HG03097 (cell line): Measurements from ENCODE around the gene GNB1L.

ENCODE experiments used
- ATAC-seq: cut with Tn5 transposase; IDR thresholded peaks from one replicate; pipeline ENCODE4 v1.9.1; 2021; ENCODE audit not compliant: unreplicated experiment, low FRiP score

GNB1L gene

GRCh38 chr22:19854778-19855503 is at the start of gene GNB1L, which contains the start of gene RTL10:
TSS of gene GNB1L (minus strand) at chr22:19854874. CDS start at chr22:19821355, 33,519 bp downstream.
TSS of gene RTL10 (minus strand) at chr22:19854874. CDS start at chr22:19852261, 2,613 bp downstream.
- ATAC-seq, result peak; percentile 87

GRCh38 chr22:19904174-19904856 is 49.6 kb upstream of the GNB1L start:
- no peak for ATAC-seq

GRCh38 chr22:19903513-19903912 is 48.8 kb upstream of the GNB1L start:
- ATAC-seq, result no peak

- no peak for ATAC-seq
Observed at GRCh38 chr22:19903031-19903430, 48.4 kb upstream of the GNB1L start.

DNA sequence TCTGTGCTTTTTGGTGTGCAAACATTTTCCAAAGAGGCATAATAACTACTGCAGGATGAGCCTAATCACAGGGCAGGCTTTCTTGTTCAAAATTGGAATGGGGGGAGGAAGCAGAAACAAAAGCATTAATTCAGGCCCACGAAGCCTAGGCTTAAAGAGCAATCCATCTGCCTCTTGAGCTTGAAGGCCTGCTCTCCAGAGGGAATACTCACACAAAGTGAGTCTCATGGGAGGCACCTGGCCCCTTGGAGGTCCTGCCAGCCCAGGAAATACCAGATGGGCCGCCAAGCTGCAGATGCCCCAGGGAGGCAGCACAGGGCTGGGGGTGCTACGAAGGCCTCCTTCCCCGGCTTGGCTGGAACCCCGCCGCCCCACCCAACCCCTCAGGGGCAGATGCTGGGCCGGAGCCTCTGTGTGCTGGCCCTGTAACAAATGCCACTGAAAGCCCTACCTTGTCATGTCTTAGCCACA is 47.6 kb upstream of the GNB1L start:
- no peak for ATAC-seq

- no peak for ATAC-seq
Observed at GRCh38 chr22:19901577-19902244, 47.0 kb upstream of the GNB1L start.

- ATAC-seq, result no peak
Observed at GRCh38 chr22:19900707-19901436, 46.2 kb upstream of the GNB1L start.

DNA sequence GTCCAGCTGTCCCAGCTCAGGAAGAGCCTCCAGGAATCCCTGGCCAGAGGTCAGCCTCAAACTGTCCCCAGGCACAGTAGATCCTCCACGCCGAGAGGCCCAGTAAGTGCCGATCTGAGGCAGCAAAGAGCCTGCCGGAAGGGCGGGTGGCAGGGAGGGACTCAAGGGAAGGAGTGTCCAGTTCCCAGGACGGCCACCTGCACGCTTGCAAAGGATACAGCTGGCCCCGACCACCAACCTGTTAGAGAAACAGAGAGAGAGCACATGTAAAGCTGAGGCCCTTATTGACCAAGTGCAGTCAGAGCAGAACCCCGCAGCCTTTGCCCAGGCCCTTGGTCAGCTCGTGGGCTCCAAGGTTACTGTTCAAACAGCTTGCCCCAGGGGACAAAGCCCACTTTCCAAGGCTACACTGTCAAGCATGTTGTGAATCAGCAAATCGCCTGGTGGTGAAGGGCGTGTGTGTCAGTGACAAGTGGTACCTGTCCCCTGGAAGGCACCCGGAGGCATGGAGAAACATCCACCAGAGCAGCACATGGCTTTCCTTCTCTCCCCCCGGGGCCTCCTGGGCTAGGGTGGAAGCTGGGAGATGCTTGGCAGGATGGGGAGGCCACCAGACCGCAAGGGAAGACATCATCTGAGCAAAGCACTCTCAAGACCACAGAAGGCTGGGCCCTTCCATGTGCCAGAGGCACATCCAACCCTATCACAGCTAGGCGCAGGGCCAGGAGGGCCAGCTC is 44.3 kb upstream of the GNB1L start:
- ATAC-seq, result no peak

- ATAC-seq, result no peak
Observed at GRCh38 chr22:19898145-19898544, 43.5 kb upstream of the GNB1L start.

DNA sequence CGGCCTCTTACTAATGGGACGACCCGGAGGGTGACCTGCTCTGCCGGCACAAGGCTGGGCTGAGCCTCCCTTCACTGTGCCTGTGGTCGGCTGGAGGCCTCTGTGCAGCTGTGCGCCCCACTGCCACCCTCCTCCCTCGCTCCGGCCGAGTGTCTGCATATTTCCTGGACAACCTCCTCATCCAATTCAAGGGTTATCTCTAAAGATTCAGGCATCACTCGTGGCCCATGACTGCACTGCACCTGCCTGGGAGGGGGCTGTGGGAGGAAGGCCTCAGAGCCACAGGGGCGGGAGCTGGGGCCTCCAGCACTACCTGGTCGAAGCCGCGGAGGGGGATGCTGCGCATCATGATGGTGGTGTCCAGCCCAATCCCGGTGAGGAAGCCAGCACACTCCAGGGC is 43.1 kb upstream of the GNB1L start:
- ATAC-seq, result no peak

- ATAC-seq, result no peak
Observed at GRCh38 chr22:19896665-19897355, 42.1 kb upstream of the GNB1L start.

DNA sequence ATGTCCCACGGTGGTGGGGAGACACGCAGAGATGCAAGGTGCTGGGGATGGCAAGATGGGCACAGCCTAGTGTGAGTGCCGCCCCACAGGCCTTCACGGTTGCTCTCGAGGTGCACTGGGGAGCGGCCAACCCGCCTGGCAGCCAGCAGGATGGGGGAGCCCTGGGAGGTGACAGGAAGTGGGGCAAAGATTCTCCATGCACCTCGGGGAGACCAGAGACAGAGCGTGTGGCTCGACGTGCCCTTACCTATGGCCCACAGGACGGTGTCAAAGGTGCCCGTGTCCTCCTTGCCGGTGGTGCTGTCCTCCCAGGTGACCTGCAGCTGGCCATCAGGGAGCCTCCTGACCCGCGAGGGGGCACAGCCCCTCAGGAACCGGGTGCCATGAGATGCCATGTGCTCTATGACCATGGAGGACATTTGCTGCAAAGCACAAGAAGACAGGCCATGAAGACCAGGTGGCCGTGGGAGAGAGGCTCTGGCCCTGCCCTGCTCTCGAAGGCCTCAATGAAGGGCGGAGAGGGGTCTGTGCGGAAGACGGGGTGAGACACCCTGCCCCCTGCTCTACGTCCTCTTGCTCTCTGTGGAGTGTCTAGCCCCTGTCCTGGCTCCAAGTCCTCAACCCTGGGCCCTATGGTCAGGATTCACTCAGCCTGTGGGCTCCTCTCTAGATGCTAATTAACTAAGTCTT is 40.6 kb upstream of the GNB1L start:
- ATAC-seq, result no peak

DNA sequence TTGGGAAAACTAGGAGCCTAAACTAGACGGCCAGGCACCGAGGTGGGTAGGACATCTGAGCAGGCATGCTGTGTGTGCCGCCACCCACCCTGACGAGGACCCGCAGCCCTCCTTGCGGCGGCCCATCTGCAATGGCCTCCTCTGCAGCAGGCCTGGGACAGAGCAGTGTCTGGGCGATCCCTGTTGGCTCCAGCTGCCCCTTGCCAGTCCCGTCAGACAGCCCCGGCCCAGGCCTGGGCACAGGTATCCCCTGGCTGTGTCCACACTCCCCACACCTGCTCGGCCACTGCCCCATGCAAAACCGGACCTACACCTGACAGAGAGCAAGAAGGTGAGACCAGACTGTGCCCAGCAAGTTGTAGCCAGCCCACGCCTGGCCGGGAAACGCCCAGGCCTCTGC is 38.7 kb upstream of the GNB1L start:
- ATAC-seq, result no peak

DNA sequence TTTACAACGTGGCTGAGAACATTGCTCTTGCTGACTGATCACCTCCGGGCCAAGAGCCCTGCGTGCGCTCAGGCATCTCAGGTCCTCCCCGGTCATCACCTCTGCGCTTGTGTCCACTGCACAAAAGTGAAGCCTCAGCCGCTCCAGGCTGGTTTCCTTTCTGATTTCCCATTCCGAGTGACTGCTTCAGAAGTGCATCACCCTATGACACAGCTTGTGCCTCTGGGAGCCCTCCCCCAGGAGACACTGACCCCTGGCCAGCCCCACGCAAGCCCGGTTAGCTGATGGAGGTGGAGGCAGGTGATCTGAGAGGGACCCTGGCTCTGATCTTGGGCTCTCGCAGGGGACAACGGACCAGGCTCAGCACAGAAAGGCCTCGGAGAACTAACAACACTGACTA is 38.3 kb upstream of the GNB1L start:
- ATAC-seq, result no peak

- no peak for ATAC-seq
Observed at GRCh38 chr22:19892257-19892879, 37.7 kb upstream of the GNB1L start.

DNA sequence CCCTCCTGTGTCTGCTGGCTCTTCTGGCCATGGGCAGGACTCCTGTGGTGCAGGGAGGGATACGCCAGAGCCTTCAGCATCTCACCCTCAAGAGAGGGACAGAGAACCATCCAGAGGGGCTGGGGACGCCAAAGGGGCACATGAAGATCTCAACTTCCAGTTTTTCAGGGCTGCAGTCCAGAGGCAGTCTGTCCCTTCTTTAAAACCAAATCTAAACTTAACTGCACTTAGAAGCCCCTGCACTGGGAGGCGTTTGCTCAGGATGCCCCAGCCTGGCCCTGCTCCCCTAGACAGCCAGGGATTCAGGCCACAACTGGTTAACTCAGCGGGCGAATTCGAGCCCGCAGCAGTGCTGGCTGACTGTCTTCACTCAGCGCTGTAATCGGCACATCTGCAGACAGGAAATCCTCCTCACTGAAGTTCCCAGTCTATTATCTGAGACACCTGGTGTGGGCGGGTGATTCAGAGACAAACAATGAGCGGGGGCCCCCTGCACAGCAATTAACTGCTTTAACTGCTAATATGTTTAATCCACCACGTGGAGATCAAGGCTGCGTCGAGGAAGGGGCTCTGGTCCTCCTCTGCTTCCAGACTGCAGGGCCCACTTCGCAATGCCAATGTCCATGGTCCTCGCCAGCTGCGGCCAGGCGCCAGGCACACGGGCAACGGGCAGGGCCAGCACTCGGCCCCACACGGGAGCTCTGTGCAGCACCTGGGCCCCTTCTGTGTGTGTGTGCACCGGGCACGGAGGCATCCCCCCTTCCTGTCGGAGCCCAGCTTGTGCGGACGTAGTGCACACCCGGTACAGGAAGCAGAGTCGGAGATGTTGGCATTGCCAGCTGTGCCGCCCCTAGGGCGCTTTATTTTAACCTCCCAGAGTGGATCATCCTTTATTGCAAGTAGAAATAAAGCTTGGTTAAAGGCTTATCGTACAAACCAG is 36.9 kb upstream of the GNB1L start:
- no peak for ATAC-seq

DNA sequence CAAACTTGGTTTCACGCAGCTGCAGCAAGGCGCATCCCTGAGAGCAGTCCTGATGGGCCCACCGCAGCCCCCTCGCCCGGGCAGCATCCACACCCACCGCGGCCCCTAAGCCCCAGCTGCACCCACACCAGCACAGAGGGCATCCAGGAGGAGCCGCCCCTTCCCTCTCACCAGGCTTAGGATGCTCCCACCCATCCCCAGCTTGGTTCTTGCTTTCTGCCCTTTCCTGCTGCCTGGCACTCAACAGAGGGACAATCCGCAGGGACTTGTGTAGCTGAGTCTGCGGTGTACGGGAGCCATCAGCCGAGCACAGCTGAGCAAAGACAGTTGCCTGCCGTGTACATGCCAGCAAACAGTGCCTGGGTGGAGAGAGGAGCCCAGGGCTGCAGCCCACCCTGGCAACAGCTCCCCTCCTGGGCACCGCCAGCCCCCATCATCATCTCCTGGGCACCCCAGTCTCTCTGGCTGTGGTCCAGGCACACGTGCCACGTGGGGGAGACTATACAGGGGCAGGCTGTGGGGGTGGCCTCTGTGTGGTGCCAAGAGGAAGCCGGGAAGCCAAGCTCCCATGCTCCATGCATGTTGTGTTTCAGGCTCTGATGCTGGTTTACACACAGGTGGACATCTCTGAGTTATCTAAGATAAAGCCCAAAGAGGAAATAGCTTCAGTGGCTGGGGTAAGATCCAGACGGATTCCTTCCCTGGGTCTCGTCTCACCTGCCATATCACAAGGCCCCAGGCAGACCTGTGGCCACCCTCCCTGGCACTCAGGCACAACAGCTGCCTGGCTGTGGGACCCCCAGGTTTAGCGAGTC is 36.0 kb upstream of the GNB1L start:
- no peak for ATAC-seq
